Measurements from ENCODE around the gene FBXO17.

- no peak for TF ChIP-seq CTCF (IDR thresholded peaks at IDR 0.05; ENCODE audit: low read depth, low read length, poor library complexity, severe bottlenecking)
- no peak for TF ChIP-seq EZH2phosphoT487 (IDR thresholded peaks at IDR 0.05; ENCODE audit: borderline replicate concordance, low read length)
Observed at GRCh38 chr19:38924388-38924787, 51.2 kb downstream of the FBXO17 start.
